Psoas muscle (tissue), 8 donors: ENCODE results near the gene ABCB8. TPM values are rescaled to one million over a fixed set of nuclear protein-coding genes. Genes with fewer than 3 reads are reported as not detected.

Experiments used
- ATAC-seq, 4 donors: fragments of 200-7000 bp; cut with Tn5 transposase; one replicate each; pipeline ENCODE4 v1.9.1; 2020; ENCODE audit warnings: moderate library complexity in 3 of 4, mild to moderate bottlenecking in 2 of 4
- DNase-seq, 2 donors: peaks; one replicate each; pipeline ENCODE4 v3.0.0-alpha.2; 2020
- H3K27ac ChIP-seq: fragments of 200-600 bp; one replicate; pipeline ENCODE4 v1.8.0; 2022
- H3K27me3 ChIP-seq, 3 donors: fragments of 200-600 bp in 1 of 3; one replicate each; pipeline versions ENCODE4 v1.6.1 to v1.8.0; 2013 to 2022; ENCODE audit warnings: low read length in 2 of 3, mild to moderate bottlenecking in 2 of 3, moderate library complexity in 1 of 3; ENCODE audit not compliant: insufficient read depth in 3 of 3
- H3K36me3 ChIP-seq, 2 donors: fragments of 200-600 bp in 1 of 2; one replicate each; pipeline versions ENCODE4 v1.6.1 to v1.8.0; 2013 to 2022; ENCODE audit warnings: low read depth in 1 of 2, mild to moderate bottlenecking in 1 of 2, moderate library complexity in 1 of 2; ENCODE audit not compliant: insufficient read depth in 1 of 2
- H3K4me1 ChIP-seq: fragments of 200-600 bp; one replicate; pipeline ENCODE4 v1.8.0; 2022
- H3K4me3 ChIP-seq: fragments of 200-600 bp; one replicate; pipeline ENCODE4 v1.8.0; 2022; ENCODE audit warnings: mild to moderate bottlenecking
- H3K9me3 ChIP-seq: fragments of 200-600 bp; one replicate; pipeline ENCODE4 v1.8.0; 2022
- CTCF ChIP-seq: fragments of 200-600 bp; IDR thresholded peaks from one replicate; pipeline ENCODE4 v1.8.0; 2022; ENCODE audit warnings: antibody characterized with exemption
- WGBS, 3 donors: extraction: QIAGEN DNeasy Blood & Tissue Kit; methylation state at CpG; one replicate each; pipeline versions ENCODE4 v1.1.6 to v1.1.7; 2013; 5-methylcytosine and 5-hydroxymethylcytosine counted together
- intact Hi-C, 2 donors: fragments of 100-400 bp; cut with DNase I; formaldehyde crosslinking; loops; one replicate each; pipeline versions ENCODE4 v1.11.0 to v1.14.2; 2022
- long read RNA-seq, 2 donors: library from polyadenylated mRNA; unstranded; transcript quantifications; one replicate each; pipeline ENCODE4 v2.0.0, GENCODE V29; 2021
- polyA plus RNA-seq, 3 donors: library from polyadenylated mRNA; stranded (reverse); fragments of 200-250 nt; gene quantifications; one replicate each; pipeline ENCODE4 v1.2.3, GENCODE V29; 2013
- total RNA-seq, 4 donors: library from RNA; stranded (reverse); fragmentation: NEBNext Ultra II Directional in 2 of 4; extraction: Animal tissue kit (Norgen Biotek cat#: 25700) in 2 of 4; gene quantifications; one replicate each; pipeline versions ENCODE4 v1.2.1 to v1.2.4, GENCODE V29; 2021 to 2023
- donor health status: healthy with polysubstance abuse.
- donor health status: DM: no; HTN: no; CAD: no; lungs with moderate emphysema.
- donor health status: Bipolar disorder and iron deficiency.
- donor health status: healthy.
- donor health status: DM: yes; HTN: yes; CAD: no.
- donor health status: DM: no; HTN: no; CAD: no.
- donor health status: DM: no; HTN: no; CAD: no.
- donor health status: DM: yes; HTN: yes; CAD: no.

The ABCB8 gene
- total RNA-seq (10 to 100 TPM; 13.2 to 20.7 (median 19.2) TPM), polyA plus RNA-seq (10 to 100 TPM in 2 of 3 donors, 1 to 10 TPM in 1; 9.3 to 16.6 (median 12.9) TPM)
- long read RNA-seq, donor 1, full-length matches to known transcripts = 2 of 6 reads
- long read RNA-seq, donor 1, partial matches to known transcripts = 2 of 6 reads
- long read RNA-seq, donor 1, other reads (novel, unspliced or antisense) = 2 of 6 reads
- long read RNA-seq, donor 2, full-length matches to known transcripts = 8 of 23 reads
- long read RNA-seq, donor 2, partial matches to known transcripts = 8 of 23 reads
- long read RNA-seq, donor 2, other reads (novel, unspliced or antisense) = 7 of 23 reads

GRCh38 chr7:151028131-151028947, at the start of gene ABCB8:
TSS of gene ABCB8 (plus strand) at chr7:151028450. CDS start at chr7:151028516, 66 bp downstream.
- TF ChIP-seq CTCF = peak; percentile 47
- intact Hi-C loops = loop anchor here in 1 of 2 donors (5.0 kb wide), 1 partner anchor 84 kb away; no protein-coding TSS in a partner anchor
- Histone ChIP-seq H3K27ac (peak within 1 kb of the TSS; percentile 88), H3K27me3 (no peaks in the 10 kb centered on the region), H3K4me3 (peak within 1 kb of the TSS; percentile 82), H3K4me1 (peaks cover 9% of the 10 kb centered on the region), H3K36me3 (peaks cover 0 to 22% of the 10 kb centered on the region in 2 donors), H3K9me3 (no peaks in the 10 kb centered on the region)
- DNase-seq = peak; percentile 96 to 98
- ATAC-seq = peak; percentile 93 to 96 (median 94)
- WGBS, 3 donors = 0 to 1% (median 0%) methylated on average over 53 of the region's 53 CpGs

- WGBS, 3 donors = 20 to 37% (median 26%) methylated on average over 7 of the region's 7 CpGs
- ATAC-seq = no peak
- Histone ChIP-seq H3K4me3 (no peak overlapping the region), H3K27ac (no peak overlapping the region), H3K4me1 (peaks cover 5% of the 10 kb centered on the region), H3K27me3 (peaks cover 0 to 76% (median 18%) of the 10 kb centered on the region in 3 donors), H3K9me3 (no peaks in the 10 kb centered on the region), H3K36me3 (no peaks in the 10 kb centered on the region)
- TF ChIP-seq CTCF = no peak
- DNase-seq = no peak
- intact Hi-C loops = loop anchor here (2.0 to 10.0 kb wide), 2 partner anchors 77 to 195 kb away; no protein-coding TSS in a partner anchor
Observed at GRCh38 chr7:150979713-150980390, 48.4 kb upstream of the ABCB8 start.

GRCh38 chr7:150980663-150981062, 47.6 kb upstream of the ABCB8 start:
- Histone ChIP-seq H3K27me3 (peaks cover 0 to 68% (median 13%) of the 10 kb centered on the region in 3 donors), H3K4me3 (no peak overlapping the region), H3K27ac (no peak overlapping the region), H3K9me3 (no peaks in the 10 kb centered on the region), H3K36me3 (no peaks in the 10 kb centered on the region), H3K4me1 (no peaks in the 10 kb centered on the region)
- TF ChIP-seq CTCF = no peak
- WGBS, 3 donors = 49 to 65% (median 63%) methylated on average over 2 of the region's 2 CpGs
- intact Hi-C loops = loop anchor here (2.0 to 10.0 kb wide), 2 partner anchors 78 to 196 kb away; no protein-coding TSS in a partner anchor
- no peak for DNase-seq
- ATAC-seq = no peak

GRCh38 chr7:150981644-150982043, 46.6 kb upstream of the ABCB8 start:
- no peak for TF ChIP-seq CTCF
- DNase-seq = no peak
- Histone ChIP-seq H3K4me3 (no peak overlapping the region), H3K27me3 (peaks cover 0 to 58% (median 13%) of the 10 kb centered on the region in 3 donors), H3K36me3 (no peaks in the 10 kb centered on the region), H3K4me1 (no peaks in the 10 kb centered on the region), H3K9me3 (no peaks in the 10 kb centered on the region), H3K27ac (no peak overlapping the region)
- intact Hi-C loops = loop anchor here (2.0 to 10.0 kb wide), 2 partner anchors 79 to 197 kb away; no protein-coding TSS in a partner anchor
- ATAC-seq = no peak
- 42 to 52% (median 51%) methylated on average over 6 of the region's 6 CpGs for WGBS, 3 donors
